K562 (cell line): ENCODE measurements around the gene DYNLT4. TPM values are rescaled to one million over a fixed set of nuclear protein-coding genes. Genes with fewer than 3 reads are reported as not detected.

Experiments used
- ATF2 ChIP-seq: sonication (generic); formaldehyde crosslinking; IDR thresholded peaks from 2 replicates; pipeline ENCODE4 v1.8.1; 2022; ENCODE audit warnings: missing genetic modification reagents
- CEBPZ ChIP-seq: fragments of 150-350 bp; IDR thresholded peaks from 2 replicates; pipeline ENCODE4 v1.6.1; 2014; ENCODE audit warnings: low read depth, mild to moderate bottlenecking, low read length, borderline replicate concordance
- ETS2 ChIP-seq: IDR thresholded peaks from 2 replicates; pipeline ENCODE4 v1.6.1; 2016; ENCODE audit warnings: borderline replicate concordance, missing genetic modification characterization, mild to moderate bottlenecking, moderate library complexity, missing compliant biosample characterization; ENCODE audit not compliant: poor library complexity, severe bottlenecking
- EZH2 ChIP-seq: IDR thresholded peaks from 2 replicates; pipeline ENCODE4 v1.6.1; 2012; ENCODE audit warnings: low read depth, mild to moderate bottlenecking, inconsistent platforms, low read length, borderline replicate concordance
- MCM5 ChIP-seq: fragments of 450-650 bp; IDR thresholded peaks from 2 replicates; pipeline ENCODE4 v1.6.1; 2016; ENCODE audit warnings: low read depth
- NCOA6 ChIP-seq: fragments of 450-650 bp; IDR thresholded peaks from 2 replicates; pipeline ENCODE4 v1.6.1; 2017; ENCODE audit warnings: mild to moderate bottlenecking
- RBM15 ChIP-seq: fragments of 200-400 bp; formaldehyde crosslinking; IDR thresholded peaks from 2 replicates; pipeline ENCODE4 v1.6.1; 2018; ENCODE audit warnings: mild to moderate bottlenecking, low read length, moderate library complexity; ENCODE audit not compliant: insufficient read depth
- RREB1 ChIP-seq: fragments of 250-450 bp; sonication (Bioruptor Pico); IDR thresholded peaks from 2 replicates; pipeline ENCODE4 v1.4.0; 2020
- SMAD4 ChIP-seq: fragments of 250-450 bp; sonication (Bioruptor Pico); conservative IDR thresholded peaks from 2 replicates; pipeline ENCODE4 v1.8.0; 2021; ENCODE audit warnings: inconsistent platforms, mild to moderate bottlenecking, moderate library complexity
- ZFP36 ChIP-seq: fragments of 150-350 bp; IDR thresholded peaks from 2 replicates; pipeline ENCODE4 v1.6.1; 2018; ENCODE audit warnings: low read length, low read depth; ENCODE audit not compliant: partially characterized antibody
- ZNF507 ChIP-seq: conservative IDR thresholded peaks from 2 replicates; pipeline ENCODE4 v1.6.1; 2017; ENCODE audit warnings: missing genetic modification characterization, missing compliant biosample characterization
- ZNF518B ChIP-seq: fragments of 250-450 bp; sonication (Bioruptor Pico); IDR thresholded peaks from 2 replicates; pipeline ENCODE4 v1.5.0; 2021; ENCODE audit warnings: mild to moderate bottlenecking, moderate library complexity
- polyA plus RNA-seq, 8 experiments: library from polyadenylated mRNA; depleted of rRNA in 4 of 8; stranded (reverse) in 5 of 8; unstranded in 3 of 8; fragments of >200 nt; fragmentation: Nextera tagmentation in 2 of 8; fragmentation: Illumina TruSeq in 1 of 8; extraction: Ambion mirVana in 2 of 8; extraction: Trizol in 1 of 8; gene quantifications; 2 replicates each; pipeline versions ENCODE4 v1.2.1 to v1.2.3, GENCODE V29; 2011 to 2014; ENCODE audit warnings: inconsistent platforms in 1 of 8, missing spikeins in 1 of 8
- total RNA-seq, 7 experiments: library from RNA; depleted of rRNA in 6 of 7; stranded (reverse); fragments of >200 nt in 6 of 7; fragmentation: Illumina TruSeq in 2 of 7; extraction: Trizol in 2 of 7; gene quantifications; 2 replicates each; pipeline versions ENCODE4 v1.2.1 to v1.2.3, GENCODE V29; 2011 to 2021; ENCODE audit warnings: low replicate concordance in 1 of 7

DYNLT4 gene
- total and polyA plus RNA-seq, 9 of the 15 experiments (the other 6 are each of a cell fraction or from before 2014, with no cell fraction given) = 0.29 to 0.73 TPM; not detected in 7

- TF ChIP-seq ATF2 (CRISPR knock-in tag) = no peak
- no peak for TF ChIP-seq ZNF507 (tag)
- TF ChIP-seq CEBPZ = no peak
- no peak for TF ChIP-seq RBM15
- no peak for TF ChIP-seq ETS2 (tag)
- no peak for TF ChIP-seq MCM5
- TF ChIP-seq NCOA6 = no peak
- no peak for TF ChIP-seq ZNF518B (CRISPR knock-in tag)
- TF ChIP-seq RREB1 = peak; percentile 89
- TF ChIP-seq SMAD4 (CRISPR knock-in tag) = peak; percentile 97
- TF ChIP-seq EZH2 = no peak
- TF ChIP-seq ZFP36 = no peak
Observed at GRCh38 chr1:44799770-44800584, 7.2 kb downstream of the DYNLT4 start, which contains the start of gene PLK3 (continued).
